NCI-H524 (cell line): Measurements from ENCODE around the gene ZNF496.
"Not testable (repeated sequence)": the region's sequence is repeated elsewhere in the genome, so short reads cannot be mapped to it uniquely, and the experiment has no call there.

ENCODE experiments used
- DNase-seq, 2 experiments: peaks; one replicate each; lab custom pipeline; 2025; lab: John Stamatoyannopoulos, UW

The ZNF496 gene

GRCh38 chr1:247291833-247292561 lies 39.7 kb downstream of the ZNF496 start:
- DNase-seq, result no peak

GRCh38 chr1:247291161-247291560 lies 40.5 kb downstream of the ZNF496 start:
- no peak for DNase-seq

GRCh38 chr1:247290576-247290975 lies 41.1 kb downstream of the ZNF496 start:
- no peak for DNase-seq

- not testable (repeated sequence) for DNase-seq
Measured at GRCh38 chr1:247289274-247289892, 42.3 kb downstream of the ZNF496 start.

GRCh38 chr1:247288341-247288740 lies 43.3 kb downstream of the ZNF496 start:
- DNase-seq, result no peak

- no peak for DNase-seq
Measured at GRCh38 chr1:247287460-247287859, 44.2 kb downstream of the ZNF496 start.

- no peak for DNase-seq
Measured at GRCh38 chr1:247286134-247286670, 45.5 kb downstream of the ZNF496 start.

GRCh38 chr1:247281001-247281574 lies 50.6 kb downstream of the ZNF496 start:
- DNase-seq, result no peak

- no peak for DNase-seq
Measured at GRCh38 chr1:247277191-247277590, 54.5 kb downstream of the ZNF496 start.

GRCh38 chr1:247274605-247275256 lies 56.9 kb downstream of the ZNF496 start:
- DNase-seq, result no peak

GRCh38 chr1:247273013-247273412 lies 58.7 kb downstream of the ZNF496 start:
- no peak for DNase-seq

GRCh38 chr1:247270003-247270402 lies 61.7 kb downstream of the ZNF496 start:
- DNase-seq, result no peak

- no peak for DNase-seq
Measured at GRCh38 chr1:247269133-247269532, 62.5 kb downstream of the ZNF496 start.

- no peak for DNase-seq
Measured at GRCh38 chr1:247268390-247269045, 63.1 kb downstream of the ZNF496 start.

GRCh38 chr1:247266053-247266452 lies 65.6 kb downstream of the ZNF496 start:
- DNase-seq, result no peak

- DNase-seq, result not testable (repeated sequence)
Measured at GRCh38 chr1:247255772-247256171, 75.9 kb downstream of the ZNF496 start, which contains the start of gene VN1R5. TSS of gene VN1R5 (plus strand) at chr1:247256072.

- no peak for DNase-seq
Measured at GRCh38 chr1:247247568-247247967, 84.1 kb downstream of the ZNF496 start.
